Activated T-helper 1 cell treated with Interleukin-2 at 50 U/mL for 16 hours (primary cell): Measurements from ENCODE around the gene JMJD6.
"Not testable (repeated sequence)": the region's sequence is repeated elsewhere in the genome, so short reads cannot be mapped to it uniquely, and the experiment has no call there.

Experiments used
- DNase-seq: peaks from one replicate; pipeline ENCODE4 v3.0.0-alpha.2; 2020; ENCODE audit warnings: low read depth

The JMJD6 gene

DNA sequence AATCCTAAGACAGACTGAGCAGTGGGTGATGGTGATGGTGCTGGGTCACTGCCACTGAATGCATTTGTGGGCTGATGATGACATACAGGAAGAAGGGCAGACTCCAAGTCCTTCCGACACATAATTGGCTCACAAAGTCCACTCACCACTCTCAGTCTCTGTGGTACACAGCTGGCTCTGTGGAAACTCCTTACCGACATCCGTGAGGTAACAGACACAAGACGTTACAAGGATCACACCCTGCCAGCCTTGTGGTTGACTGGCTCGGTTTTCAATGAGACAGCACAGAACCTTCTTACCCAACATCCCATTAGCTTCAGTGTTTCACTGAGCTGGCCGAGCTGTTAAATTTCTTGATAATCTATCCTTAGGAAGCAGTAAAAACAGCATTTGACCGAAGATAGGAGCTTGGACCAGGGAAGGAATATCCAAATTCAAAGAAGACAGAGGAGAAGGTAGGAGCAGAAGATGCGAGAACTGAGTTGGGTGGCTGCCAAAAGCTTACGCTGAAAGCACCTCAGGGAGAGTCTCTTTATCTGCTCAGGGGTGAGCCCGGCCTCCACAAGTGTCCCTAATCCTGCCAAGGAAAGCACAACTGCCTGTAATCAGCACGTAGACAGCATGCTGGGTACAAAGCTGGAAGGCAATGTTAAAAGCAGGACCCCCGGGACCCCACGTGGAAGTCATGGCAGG lies 10.1 kb downstream of the JMJD6 start:
- peak; percentile 47 for DNase-seq

DNA sequence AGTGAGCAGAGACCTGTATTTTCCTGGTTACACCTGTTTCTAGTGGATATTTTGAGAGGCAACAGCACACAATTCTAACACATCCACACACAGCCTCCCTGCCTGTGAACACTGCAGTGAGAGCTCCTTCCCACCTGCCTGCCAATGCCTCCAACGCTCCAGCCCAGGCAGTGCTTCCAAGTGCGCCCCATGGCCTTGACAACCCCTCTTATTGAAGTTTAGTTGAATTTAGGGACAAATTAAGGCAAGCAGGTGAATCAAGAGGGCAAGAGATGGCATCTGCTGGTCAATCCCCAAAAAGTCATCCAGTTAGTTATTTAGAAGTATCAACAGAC lies 10.9 kb downstream of the JMJD6 start:
- DNase-seq = no peak

DNA sequence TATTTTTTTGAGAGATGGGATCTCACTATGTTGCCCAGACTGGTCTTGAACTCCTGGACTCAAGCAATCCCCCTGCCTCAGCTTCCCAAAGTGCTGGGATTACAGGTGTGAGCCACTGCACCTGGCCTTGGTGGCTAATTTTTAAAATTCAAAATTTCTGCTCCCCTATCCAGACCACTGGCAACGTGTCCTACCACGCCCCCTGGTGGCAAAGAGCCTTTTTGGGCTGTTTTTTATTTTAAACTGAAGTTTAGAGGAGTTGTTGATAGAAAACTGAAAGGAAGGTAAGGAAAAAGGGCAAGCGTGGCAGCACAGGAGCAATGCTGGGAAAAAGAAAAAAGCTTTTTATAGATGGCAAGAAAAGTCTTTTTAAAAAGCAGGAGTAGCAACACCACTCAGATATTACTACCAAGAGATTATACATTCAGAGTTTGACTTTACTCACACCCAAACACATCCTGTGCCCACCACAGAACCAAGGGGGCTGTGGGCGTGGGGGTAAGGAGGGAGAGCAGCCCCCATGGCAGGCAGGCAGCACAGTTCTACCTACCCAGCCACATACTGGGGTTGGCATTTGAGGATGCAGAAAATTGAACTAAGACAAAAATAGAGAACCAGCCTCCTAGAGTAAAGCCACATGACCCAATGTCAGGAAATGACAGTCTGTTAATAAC lies 11.4 kb downstream of the JMJD6 start:
- peak; percentile 60 for DNase-seq

DNA sequence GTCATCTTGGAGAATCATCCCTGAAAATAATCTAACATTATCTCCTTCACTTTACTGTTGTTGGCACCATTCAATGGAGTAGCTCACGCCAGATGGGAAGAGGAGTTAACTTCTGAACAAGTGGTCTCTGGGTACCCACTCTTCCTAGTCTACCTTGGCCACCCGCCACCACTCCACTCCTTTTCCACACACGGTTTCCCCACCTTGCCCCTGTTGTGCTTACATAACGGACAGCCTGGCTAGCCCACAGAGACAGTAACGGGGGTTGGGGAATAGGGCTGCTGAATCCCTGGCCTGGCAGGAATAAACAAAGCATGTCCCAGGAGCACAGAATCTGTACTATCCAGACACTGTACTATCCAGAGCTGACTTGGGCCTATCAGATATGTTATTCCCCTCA lies 12.1 kb downstream of the JMJD6 start:
- no peak for DNase-seq

DNA sequence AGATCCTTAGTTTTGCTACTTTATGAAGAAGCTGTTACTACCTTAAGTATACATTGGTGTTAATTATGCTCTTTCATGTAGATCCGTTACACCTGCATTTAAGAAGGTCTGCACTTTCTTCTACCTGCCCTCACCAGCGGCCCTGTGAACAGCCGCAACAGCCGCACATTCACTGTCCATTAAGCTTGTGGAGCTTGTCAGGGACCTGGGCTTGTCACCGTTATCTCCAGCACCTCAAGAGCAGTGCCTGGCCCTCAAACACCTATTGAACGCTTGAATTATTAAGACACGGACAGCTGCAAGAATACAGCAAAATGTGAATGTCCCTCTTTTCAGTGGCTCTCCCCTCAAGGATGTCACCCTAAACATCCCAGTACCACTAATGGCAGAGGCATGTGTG lies 12.6 kb downstream of the JMJD6 start:
- no peak for DNase-seq

DNA sequence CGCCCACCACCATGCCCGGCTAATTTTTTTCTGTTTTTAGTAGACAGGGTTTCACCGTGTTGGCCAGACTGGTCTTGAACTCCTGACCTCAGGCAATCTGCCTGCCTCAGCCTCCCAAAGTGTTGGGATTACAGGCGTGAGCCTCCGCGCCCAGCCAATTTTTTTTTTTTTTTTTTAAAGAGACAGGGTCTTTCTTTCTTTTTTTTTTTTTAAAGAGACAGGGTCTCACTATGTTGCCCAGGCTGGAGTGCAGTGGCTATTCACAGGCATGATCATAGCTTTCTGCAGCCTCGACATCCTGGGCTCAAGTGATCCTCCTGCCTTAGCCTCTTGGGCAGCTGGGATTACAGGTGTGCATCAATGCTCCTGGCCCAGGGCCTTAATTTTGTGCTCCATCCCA lies 14.1 kb downstream of the JMJD6 start:
- not testable (repeated sequence) for DNase-seq

DNA sequence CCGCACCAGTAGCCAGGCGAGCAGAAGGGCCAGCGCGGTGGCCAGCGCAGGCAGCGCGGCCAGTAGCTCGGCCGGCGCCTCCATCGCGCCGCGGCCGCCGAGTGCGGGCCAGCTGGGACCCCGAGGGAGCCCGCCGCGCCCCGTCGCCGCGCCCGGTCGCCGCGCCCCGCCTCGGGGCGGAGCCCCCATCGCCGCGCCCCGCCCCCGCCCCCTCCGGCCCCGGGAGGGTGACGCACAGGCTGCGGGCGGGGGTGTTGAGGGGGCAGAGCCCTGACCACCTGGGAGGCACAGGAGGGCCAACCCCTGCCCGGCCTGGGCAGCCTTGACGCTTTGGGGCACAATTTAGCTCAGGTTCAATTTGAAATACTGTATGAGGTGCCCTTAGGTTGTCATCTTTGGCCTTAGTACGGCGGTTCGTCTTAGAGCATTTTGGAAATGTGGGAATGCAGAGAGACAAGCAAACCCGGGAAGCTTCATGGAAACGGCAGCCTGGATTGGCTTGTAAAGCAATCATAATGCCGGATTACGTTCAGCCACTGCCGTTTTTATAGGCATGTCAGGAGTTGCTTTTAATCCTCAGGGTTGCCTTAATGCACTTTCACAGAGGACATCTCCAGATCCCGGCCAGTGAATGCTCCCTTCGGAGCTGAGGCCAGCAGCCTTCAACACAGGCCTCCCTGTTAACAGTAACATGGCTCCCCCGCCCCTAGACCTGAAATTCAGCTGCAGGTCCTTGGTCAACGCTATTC lies 15.4 kb downstream of the JMJD6 start, which contains the start of gene MXRA7:
MXRA7 (minus strand) TSS at position 103 of the 749 bp plus-strand sequence; CDS start at position 84, 19 bp downstream.
- peak; percentile 45 for DNase-seq

DNA sequence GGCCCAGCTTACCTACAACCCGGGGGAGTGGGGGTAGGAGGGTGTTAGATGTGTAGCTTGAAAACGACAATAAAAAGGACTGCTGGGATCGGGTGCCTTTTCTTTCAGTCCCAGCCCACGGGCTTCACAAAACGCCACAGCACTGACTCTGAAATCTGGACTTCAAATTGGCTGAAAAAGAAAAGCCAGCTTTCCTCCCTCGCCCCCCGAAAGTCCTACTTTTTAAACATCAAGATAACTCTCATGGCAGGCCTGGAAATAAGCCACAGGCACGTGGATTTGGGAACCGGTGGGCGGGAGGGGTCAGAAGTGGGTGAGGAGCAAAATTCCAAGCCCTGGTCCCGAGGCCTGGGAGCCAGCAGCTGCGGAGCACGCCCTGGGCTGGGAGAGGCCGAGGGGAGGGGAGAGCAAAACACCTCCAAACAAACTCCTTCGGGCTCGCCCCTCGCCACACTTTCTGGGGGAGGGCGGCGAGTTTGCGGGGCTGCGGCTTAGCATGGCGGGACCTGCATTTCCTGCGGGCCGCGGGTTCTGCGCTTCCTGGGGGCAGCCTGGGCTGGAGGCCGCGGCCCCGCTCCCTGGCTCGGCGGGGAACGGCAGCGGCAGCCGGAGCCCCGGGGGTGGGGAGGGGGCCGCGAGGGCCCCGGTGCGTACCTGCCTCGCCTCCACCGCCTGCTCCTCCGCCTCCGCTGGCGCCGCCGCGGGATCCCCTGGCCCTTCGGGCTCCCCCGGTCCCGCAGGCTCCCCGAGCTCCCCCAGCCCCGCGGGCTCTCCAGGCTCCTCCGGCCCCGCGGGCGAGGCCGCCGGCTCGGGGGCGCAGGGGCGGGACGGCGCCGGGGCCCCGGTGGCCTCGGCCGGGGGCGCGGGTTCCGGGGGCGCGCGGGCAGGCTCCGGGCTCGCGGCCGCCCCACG lies 16.2 kb downstream of the JMJD6 start:
- DNase-seq = not testable (repeated sequence)

DNA sequence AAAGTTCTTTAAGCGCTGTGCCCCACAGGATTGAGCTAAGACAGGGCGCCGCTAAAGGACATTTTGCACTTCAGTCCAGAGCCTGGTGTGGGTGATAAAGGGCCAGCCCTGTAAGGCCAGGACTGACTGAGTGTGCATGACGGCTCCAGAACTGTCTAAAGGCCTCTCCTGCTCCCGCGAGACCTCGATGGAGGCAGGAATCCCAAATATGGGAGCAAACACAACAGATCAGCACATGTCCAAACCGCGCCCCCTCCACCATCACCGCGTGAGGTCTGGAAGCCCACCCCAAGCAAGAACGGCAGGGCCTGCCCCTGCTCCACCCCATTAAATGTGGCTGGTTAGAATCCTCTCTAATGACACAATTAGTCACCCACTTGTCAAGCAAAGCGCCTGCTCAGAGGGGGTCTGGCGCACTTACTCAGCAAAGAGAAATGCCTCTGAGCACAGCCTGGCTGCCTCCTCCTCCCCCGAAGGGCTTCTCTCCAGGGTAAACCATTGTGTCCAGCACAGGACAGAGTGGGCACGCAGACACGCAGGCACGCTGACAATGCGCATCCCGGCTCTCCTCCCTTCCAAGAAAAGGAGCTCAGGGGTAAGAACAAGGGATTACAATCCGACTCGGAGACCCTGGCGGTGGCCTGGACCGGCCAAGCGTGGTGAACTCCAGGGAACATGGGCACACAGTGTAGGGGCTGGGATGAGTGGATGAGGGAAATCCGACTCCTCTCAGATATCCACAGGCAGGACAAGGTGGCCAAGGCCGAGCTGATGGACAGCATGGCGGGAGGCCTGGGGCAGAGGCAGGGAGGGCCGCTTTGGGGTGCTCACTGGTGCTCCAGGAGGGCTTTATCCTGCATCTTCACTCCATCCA lies 17.1 kb downstream of the JMJD6 start:
- DNase-seq = no peak

DNA sequence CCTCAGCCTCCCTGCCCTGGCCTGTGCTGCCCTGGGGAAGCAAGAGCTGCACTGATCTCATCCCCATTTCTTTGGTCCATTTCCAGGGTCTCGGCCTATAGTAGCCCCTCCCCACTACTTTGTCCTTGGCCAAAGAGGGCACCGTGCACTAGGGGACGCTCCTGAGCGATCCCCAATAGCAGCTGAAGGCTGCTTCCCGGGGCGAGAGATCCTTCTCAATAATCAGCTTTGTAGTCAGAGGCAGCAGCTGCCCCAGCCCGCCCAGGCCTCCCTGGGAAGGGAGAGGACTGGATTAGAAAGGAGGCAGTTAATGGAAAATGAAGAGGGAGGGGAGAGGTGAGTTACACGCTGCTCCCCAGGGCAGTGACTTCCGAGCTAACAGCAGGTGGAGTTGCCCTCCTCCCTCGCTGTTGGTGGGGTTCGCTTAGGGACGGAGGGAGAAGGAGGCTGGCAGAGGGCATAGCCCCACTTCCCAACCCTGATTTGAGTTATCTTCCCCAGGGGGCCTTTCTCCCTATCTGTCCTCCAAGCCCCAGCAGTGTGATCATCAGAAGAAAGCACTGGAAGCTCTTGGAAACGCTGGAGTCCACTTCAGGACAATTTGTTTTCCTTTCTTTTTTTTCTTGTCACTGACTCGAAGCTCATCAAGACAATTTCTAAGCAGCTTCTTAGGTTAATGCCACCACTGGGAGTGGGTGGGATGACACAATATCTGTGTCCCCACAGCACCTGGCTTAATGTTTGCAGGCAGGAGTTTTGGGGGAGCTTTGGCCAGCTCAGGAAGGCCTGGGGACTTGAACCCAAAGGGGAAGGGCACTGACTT lies 18.2 kb downstream of the JMJD6 start:
- no peak for DNase-seq

DNA sequence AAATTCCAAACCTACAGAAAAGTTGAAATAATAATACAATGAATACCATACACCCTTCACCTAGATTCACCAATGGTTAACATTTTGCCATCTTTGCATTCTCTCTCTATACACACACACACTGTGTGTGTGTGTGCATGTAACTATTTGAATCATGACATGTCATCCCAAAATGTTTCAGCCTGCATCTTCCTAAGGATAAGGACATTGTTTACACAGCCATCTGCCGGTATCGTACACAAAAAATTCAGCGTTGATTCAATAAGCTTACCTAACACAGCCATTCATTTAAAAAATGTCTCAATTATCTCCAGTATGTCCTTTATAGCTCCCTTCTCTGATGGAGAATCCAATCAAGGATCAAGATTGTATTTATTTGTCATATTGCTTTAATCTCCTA lies 19.6 kb downstream of the JMJD6 start:
- no peak for DNase-seq

DNA sequence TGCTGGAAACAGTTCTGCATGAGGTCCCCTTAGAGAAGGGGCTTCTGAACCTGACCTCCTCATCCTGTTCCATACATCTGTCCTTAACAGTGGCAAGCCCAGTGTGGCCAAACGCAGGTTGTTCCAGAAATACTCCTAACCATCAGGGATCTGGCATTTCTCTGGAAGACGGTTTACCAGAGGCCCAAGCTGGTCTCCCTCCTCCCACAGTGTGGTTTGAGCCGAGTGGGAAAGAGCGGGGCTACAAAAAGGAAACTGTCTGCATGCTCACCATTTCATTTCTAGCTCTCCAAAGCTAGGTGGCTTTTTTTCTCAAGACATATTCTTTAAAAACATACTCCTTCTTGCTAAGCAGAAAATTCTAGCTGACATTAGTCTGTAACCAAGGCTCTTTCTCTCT lies 21.6 kb downstream of the JMJD6 start:
- no peak for DNase-seq

DNA sequence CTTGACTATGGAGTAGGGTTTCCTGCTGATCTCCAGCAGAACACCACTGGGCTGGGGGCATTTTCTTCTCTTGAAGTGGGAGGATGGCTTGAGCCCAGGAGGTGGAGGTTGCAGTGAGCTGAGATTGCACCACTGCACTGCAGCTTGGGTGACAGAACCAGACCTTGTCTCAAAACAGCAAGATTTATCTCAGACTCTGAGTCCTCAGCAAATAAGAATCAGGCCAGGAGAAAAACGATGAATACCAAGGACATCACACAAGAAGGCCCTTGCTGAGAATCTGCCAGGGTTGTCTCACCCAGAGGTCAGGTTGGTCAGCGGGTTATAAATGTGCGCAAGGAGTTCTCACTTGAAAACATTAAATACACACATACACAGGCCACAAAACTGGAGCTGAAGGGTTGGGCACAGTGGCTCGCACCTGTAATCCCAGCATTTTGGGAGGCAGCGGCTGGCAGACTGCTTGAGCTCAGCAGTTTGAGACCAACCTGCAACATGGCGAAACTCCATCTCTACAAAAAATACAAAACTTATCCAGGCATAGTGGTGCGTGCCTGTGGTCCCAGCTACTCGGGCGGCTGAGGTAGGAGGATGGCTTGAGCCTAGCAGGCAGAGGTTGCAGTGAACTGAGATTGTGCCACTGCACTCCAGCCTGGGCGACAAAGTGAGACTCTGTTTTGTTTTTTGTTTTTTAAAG lies 23.3 kb downstream of the JMJD6 start:
- no peak for DNase-seq

DNA sequence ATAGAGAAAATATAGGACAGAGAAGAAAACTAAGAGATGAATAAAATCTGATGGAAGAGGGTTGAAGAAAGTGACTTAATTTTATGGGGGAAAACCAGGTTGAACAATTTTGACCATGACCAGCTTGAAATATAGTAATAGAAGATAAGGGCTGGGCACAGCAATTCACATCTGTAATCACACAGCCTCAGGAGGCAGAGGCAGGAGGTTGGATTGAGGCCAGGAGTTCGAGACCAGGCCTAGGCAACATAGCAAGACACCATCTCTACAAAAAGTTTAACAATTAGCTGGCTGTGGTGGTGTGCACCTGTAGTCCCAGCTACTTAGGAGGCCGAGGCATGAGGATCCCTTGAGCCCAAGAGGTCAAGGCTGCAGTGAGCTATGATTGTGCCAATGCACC lies 24.3 kb downstream of the JMJD6 start:
- no peak for DNase-seq

DNA sequence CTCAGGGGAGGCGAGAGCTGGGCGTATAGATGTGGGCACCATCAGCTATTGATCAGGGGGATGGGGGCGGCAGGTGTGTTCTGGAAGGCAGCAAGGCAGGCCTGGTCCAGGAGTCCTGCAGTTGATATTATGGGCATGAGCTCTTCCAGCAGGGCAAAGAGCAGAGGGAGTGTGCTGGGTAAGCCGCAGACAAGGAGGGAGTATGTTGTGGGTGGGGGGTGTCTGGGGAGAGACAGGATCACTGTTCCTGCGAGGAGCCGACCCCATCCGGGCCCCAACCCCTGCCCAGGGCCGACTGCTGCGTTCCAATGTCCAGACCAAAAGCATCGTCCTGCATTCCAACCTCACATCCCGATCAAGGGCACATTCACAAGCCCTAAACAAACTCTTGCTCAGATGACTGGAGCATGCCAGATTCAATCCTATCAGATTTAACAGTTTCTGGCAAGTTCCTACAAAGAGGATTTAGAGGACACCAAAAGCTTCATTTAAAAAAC lies 24.9 kb downstream of the JMJD6 start:
- DNase-seq = no peak

DNA sequence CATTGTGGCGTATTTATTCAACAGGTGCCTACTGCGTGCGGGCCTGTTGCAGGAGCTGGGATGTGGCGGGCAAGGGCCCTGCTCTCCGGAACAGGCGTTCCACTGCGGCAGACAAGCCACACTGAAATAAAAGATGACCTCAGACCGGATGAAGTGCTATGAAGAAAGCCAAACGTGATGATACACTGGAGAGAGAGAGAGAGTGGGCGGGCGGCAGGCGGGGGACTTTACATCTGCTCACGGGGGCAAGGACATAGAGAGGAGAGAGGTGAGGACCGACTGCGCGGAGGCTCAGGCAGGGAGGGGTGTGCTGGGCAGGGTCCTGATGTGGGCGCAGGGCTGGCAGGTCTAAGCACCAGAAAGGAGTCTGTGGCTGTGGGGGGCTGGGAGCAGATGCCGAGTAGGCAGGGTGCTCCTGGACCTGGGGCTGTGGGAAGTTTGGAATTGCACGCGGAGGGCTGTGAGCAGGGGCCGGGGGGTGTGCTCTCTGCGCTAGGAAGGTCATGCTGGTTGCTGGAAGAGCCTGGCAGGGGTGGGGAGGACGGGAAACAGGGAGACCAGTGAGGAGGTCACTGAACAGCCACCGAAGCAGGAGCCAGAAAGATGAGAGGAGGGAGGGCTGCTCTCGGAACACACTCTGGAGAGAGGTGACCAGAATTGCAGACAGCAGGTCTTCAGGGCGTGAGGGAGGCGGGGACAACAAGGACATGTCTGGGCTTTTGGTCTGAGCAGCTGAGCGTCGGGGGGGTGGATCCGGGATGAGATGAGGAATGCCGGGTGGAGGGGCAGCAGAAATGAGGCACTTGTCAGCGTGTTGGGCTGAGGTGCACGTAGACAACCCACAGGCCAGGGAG lies 25.6 kb downstream of the JMJD6 start:
- no peak for DNase-seq

DNA sequence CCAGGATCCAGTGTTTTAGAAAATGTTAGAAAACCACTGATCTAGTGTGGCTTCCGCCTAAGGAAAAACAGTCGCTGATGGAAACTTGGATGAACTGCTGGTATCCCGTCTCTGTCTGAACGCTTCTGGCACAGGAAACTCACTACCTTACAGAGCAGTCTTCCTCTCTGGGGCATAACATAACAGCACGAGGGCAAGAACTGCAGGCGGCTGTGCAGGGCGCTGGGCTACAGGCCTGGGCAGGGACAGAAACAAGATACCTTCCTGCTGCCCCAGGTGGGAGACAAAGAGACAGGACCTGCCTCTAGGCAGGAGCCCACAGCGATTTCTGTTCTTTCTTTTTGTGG lies 26.2 kb downstream of the JMJD6 start:
- DNase-seq = no peak

DNA sequence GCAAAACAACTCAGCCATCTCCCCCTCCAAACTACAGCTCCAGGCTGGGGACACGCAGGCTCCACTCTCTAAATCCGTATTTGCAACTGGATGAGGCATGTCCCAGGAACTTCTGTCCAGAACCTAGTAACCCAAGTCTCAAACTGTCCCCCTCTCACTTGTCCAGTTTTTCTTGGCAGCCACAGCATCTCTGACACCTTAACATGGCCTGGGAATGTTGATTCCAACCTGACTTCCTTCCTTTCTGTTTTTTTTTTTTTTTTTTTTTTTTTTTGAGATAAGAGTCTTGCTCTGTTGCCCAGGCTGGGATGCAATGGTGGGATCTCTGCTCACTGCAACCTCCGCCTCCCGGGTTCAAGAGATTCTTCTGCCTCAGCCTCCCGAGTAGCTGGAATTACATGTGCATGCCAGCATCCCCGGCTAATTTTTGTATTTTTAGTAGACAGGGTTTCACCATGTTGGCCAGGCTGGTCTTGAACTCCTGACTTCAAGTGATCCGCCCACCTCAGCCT lies 27.9 kb downstream of the JMJD6 start:
- DNase-seq = not testable (repeated sequence)
